OCI-LY7 (cell line): ENCODE data around the gene PCDHA2. TPM values are rescaled to one million over a fixed set of nuclear protein-coding genes. Genes with fewer than 3 reads are reported as not detected.
"Not testable (repeated sequence)": the region's sequence is repeated elsewhere in the genome, so short reads cannot be mapped to it uniquely, and the experiment has no call there.

Source experiments
- BruUV-seq: library from RNA; stranded (reverse); fragments of 400-500 nt; replicated peaks from 2 replicates; lab custom pipeline; 2021; lab: Mats Ljungman, UMichigan
- CTCF ChIA-PET: fragments of 300-600 bp; sonication (Branson Sonifier 250); formaldehyde crosslinking; loops from one replicate; lab custom pipeline; 2022; ENCODE audit warnings: antibody characterized with exemption; ENCODE audit not compliant: unreplicated experiment; lab: Charles Lee
- POLR2A ChIA-PET: fragments of 300-600 bp; sonication (Branson Sonifier 250); formaldehyde crosslinking; loops from one replicate; lab custom pipeline; 2022; ENCODE audit warnings: antibody characterized with exemption; lab: Charles Lee
- DNase-seq: peaks from one replicate; pipeline ENCODE4 v3.0.0-alpha.2; 2015; ENCODE audit warnings: low spot score
- H2AFZ ChIP-seq: fragments of 200-600 bp; sonication (generic), shearing (Covaris generic); 2 replicates; pipeline ENCODE4 v1.6.1; 2014; ENCODE audit warnings: mild to moderate bottlenecking, antibody characterized with exemption, low read length, moderate library complexity
- H3K27ac ChIP-seq: fragments of 200-600 bp; sonication (generic); 2 replicates; pipeline ENCODE4 v1.5.1; 2014; ENCODE audit warnings: mixed run types, low read depth, mild to moderate bottlenecking, moderate library complexity, low read length, inconsistent platforms; ENCODE audit not compliant: poor library complexity, severe bottlenecking
- H3K36me3 ChIP-seq: fragments of 200-600 bp; sonication (generic); 2 replicates; pipeline ENCODE4 v1.6.1; 2014; ENCODE audit warnings: mild to moderate bottlenecking, antibody characterized with exemption, low read length, moderate library complexity, mixed read lengths; ENCODE audit not compliant: insufficient read depth
- H3K4me1 ChIP-seq: fragments of 200-600 bp; sonication (generic); 2 replicates; pipeline ENCODE4 v1.5.1; 2014; ENCODE audit warnings: mild to moderate bottlenecking, low read length; ENCODE audit not compliant: insufficient read depth, poor library complexity, severe bottlenecking
- H3K4me2 ChIP-seq: fragments of 200-600 bp; sonication (generic); 2 replicates; pipeline ENCODE4 v1.6.1; 2014; ENCODE audit warnings: mild to moderate bottlenecking, low read length
- H3K4me3 ChIP-seq: fragments of 200-600 bp; sonication (generic); 2 replicates; pipeline ENCODE4 v1.5.1; 2014; ENCODE audit warnings: mild to moderate bottlenecking, low read depth, low read length; ENCODE audit not compliant: poor library complexity, severe bottlenecking
- H3K79me2 ChIP-seq: fragments of 200-600 bp; sonication (generic); 2 replicates; pipeline ENCODE4 v1.6.1; 2016; ENCODE audit warnings: low read depth, mild to moderate bottlenecking, low read length, moderate library complexity, mixed read lengths; ENCODE audit not compliant: insufficient read depth
- H3K9me2 ChIP-seq: fragments of 200-600 bp; sonication (generic); 2 replicates; pipeline ENCODE4 v1.6.1; 2016; ENCODE audit warnings: mild to moderate bottlenecking, low read length, mixed read lengths; ENCODE audit not compliant: insufficient read depth
- H3K9me3 ChIP-seq: fragments of 200-600 bp; sonication (generic); 2 replicates; pipeline ENCODE4 v1.6.1; 2014; ENCODE audit warnings: mild to moderate bottlenecking, mixed run types, low read length, mixed read lengths
- H4K20me1 ChIP-seq: fragments of 200-600 bp; sonication (generic); 2 replicates; pipeline ENCODE4 v1.6.1; 2014; ENCODE audit warnings: mild to moderate bottlenecking, antibody characterized with exemption, low read length, moderate library complexity, mixed read lengths; ENCODE audit not compliant: insufficient read depth
- EZH2phosphoT487 ChIP-seq: fragments of 200-600 bp; sonication (generic); IDR thresholded peaks from 2 replicates; pipeline ENCODE4 v1.6.1; 2018; ENCODE audit warnings: low read depth, borderline replicate concordance, mild to moderate bottlenecking, mixed run types, antibody characterized with exemption, low read length, moderate library complexity, mixed read lengths
- intact Hi-C: fragments of 100-400 bp; cut with micrococcal nuclease; formaldehyde crosslinking; loops from one replicate; pipeline ENCODE4 v1.10.0; 2022; ENCODE audit not compliant: unreplicated experiment
- total RNA-seq, 2 experiments: library from RNA; depleted of rRNA in 1 of 2; stranded (reverse); fragments of >200 nt in 1 of 2; shearing (Covaris generic) in 1 of 2; gene quantifications; 2 replicates each; pipeline ENCODE4 v1.2.3, GENCODE V29; 2014 to 2022
- TF ChIP-seq, protein P1 (sequence below): fragments of 200-600 bp; sonication (generic); conservative IDR thresholded peaks from 2 replicates; pipeline ENCODE4 v1.5.1; 2014; ENCODE audit warnings: mild to moderate bottlenecking, antibody characterized with exemption, low read length, moderate library complexity, mixed read lengths

Gene PCDHA2
- total RNA-seq, 2 experiments from 2014 or later: not detected

DNA sequence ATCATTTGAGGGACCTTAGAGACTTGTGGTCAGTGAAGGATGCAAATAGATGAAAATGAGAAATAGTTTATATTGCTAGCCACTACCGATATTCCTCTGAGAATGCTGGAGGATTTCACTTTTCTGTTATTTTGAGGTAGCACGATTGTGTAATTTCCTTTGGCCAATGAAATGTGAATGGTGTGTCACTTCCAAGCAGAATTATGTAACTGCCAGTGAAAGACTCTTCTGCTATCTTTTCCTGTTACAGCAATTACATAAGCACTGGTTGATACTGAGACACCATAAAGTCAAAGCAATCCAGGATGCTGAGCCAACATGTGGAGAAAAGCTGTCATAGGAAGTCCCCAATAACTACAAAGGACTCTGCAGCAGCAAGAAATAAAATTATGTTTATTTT lies 3.6 kb upstream of the PCDHA2 start:
- DNase-seq: no peak
- H2AFZ ChIP-seq: no peak overlapping the region
- TF ChIP-seq EZH2phosphoT487: no peak
- TF ChIP-seq, protein P1, sequence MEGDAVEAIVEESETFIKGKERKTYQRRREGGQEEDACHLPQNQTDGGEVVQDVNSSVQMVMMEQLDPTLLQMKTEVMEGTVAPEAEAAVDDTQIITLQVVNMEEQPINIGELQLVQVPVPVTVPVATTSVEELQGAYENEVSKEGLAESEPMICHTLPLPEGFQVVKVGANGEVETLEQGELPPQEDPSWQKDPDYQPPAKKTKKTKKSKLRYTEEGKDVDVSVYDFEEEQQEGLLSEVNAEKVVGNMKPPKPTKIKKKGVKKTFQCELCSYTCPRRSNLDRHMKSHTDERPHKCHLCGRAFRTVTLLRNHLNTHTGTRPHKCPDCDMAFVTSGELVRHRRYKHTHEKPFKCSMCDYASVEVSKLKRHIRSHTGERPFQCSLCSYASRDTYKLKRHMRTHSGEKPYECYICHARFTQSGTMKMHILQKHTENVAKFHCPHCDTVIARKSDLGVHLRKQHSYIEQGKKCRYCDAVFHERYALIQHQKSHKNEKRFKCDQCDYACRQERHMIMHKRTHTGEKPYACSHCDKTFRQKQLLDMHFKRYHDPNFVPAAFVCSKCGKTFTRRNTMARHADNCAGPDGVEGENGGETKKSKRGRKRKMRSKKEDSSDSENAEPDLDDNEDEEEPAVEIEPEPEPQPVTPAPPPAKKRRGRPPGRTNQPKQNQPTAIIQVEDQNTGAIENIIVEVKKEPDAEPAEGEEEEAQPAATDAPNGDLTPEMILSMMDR: no peak
- no peak overlapping the region for H3K4me2 ChIP-seq
- POLR2A ChIA-PET: no interaction called here
- no peaks in the 10 kb centered on the region for H3K79me2 ChIP-seq
- no peaks in the 10 kb centered on the region for H3K4me1 ChIP-seq
- CTCF ChIA-PET: no interaction called here
- BruUV-seq: no TSS peak
- no peak overlapping the region for H3K27ac ChIP-seq
- H3K36me3 ChIP-seq: no peaks in the 10 kb centered on the region
- H3K9me3 ChIP-seq: no peaks in the 10 kb centered on the region
- H4K20me1 ChIP-seq: no peaks in the 10 kb centered on the region
- no peak overlapping the region for H3K4me3 ChIP-seq
- 0 out of 2 replicates have a peak, but pooled peaks cover 2% of the 10 kb centered on the region for H3K9me2 ChIP-seq
- intact Hi-C loops: no loop called here

DNA sequence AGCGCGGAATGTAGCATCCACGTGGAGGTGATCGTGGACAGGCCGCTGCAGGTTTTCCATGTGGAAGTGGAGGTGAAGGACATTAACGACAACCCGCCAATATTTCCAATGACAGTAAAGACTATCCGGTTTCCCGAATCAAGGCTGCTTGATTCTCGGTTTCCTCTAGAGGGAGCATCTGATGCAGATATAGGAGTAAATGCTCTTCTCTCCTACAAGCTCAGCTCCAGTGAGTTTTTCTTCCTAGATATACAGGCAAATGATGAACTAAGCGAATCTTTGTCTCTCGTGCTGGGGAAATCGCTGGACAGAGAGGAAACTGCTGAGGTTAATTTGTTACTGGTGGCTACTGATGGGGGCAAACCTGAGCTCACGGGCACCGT lies 598 bp downstream of the PCDHA2 start:
- Histone ChIP-seq H3K4me1 (no peaks in the 10 kb centered on the region), H3K4me2 (no peak overlapping the region), H3K9me2 (0 out of 2 replicates have a peak, but pooled peaks cover 2% of the 10 kb centered on the region), H4K20me1 (no peaks in the 10 kb centered on the region), H3K9me3 (no peaks in the 10 kb centered on the region), H3K36me3 (no peaks in the 10 kb centered on the region), H3K4me3 (no peak overlapping the region), H3K27ac (no peak overlapping the region), H2AFZ (no peak overlapping the region), H3K79me2 (no peaks in the 10 kb centered on the region)
- POLR2A ChIA-PET: no interaction called here
- TF ChIP-seq, protein P1: 0 out of 2 replicates have a peak, but pooled peaks have one; percentile 30
- no peak for TF ChIP-seq EZH2phosphoT487
- DNase-seq: no peak
- CTCF ChIA-PET: no interaction called here
- intact Hi-C loops: no loop called here
- no TSS peak for BruUV-seq

DNA sequence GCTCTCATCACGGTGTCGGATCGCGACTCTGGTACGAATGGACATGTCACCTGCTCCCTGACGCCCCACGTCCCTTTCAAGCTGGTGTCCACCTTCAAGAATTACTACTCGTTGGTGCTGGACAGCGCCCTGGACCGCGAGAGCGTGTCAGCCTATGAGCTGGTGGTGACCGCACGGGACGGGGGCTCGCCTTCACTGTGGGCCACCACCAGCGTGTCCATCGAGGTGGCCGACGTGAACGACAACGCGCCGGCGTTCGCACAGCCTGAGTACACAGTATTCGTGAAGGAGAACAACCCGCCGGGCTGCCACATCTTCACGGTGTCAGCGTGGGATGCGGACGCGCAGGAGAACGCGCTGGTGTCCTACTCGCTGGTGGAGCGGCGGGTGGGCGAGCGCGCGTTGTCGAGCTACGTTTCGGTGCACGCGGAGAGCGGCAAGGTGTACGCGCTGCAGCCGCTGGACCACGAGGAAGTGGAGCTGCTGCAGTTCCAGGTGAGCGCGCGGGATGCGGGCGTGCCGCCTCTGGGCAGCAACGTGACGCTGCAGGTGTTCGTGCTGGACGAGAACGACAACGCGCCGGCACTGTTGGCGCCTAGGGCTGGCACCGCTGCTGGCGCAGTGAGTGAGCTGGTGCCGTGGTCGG lies 1.5 kb downstream of the PCDHA2 start:
- H3K4me2 ChIP-seq, H3K9me3 ChIP-seq, H3K36me3 ChIP-seq, H3K27ac ChIP-seq, H3K79me2 ChIP-seq, POLR2A ChIA-PET, intact Hi-C loops, BruUV-seq, H3K4me3 ChIP-seq, CTCF ChIA-PET, H3K4me1 ChIP-seq, DNase-seq, H3K9me2 ChIP-seq, H2AFZ ChIP-seq, H4K20me1 ChIP-seq: not testable (repeated sequence)
